IMR-90 (cell line): ENCODE data around the gene MPPED1. TPM values are rescaled to one million over a fixed set of nuclear protein-coding genes. Genes with fewer than 3 reads are reported as not detected.

Source experiments
- ATAC-seq: fragments of 200-7000 bp; cut with Tn5 transposase; 2 replicates; pipeline ENCODE4 v1.9.1; 2020; ENCODE audit warnings: low read depth, mild to moderate bottlenecking, moderate library complexity
- BruUV-seq: library from RNA; stranded (reverse); fragments of 400-500 nt; replicated peaks from 2 replicates; lab custom pipeline; 2021; lab: Mats Ljungman, UMichigan
- CTCF ChIA-PET: fragments of 300-600 bp; formaldehyde crosslinking; extraction: SDS; loops from one replicate; lab custom pipeline; 2021; ENCODE audit warnings: antibody characterized with exemption; lab: Yijun Ruan, JAX
- POLR2A ChIA-PET: fragments of 300-600 bp; sonication (Branson Sonifier 250); formaldehyde crosslinking; loops from one replicate; lab custom pipeline; 2022; ENCODE audit warnings: antibody characterized with exemption; ENCODE audit not compliant: unreplicated experiment; lab: Charles Lee
- DNase-seq: peaks from one replicate; pipeline ENCODE4 v3.0.0; 2013
- H2AFZ ChIP-seq: replicated peaks from 2 replicates; pipeline ENCODE3; 2013; ENCODE audit warnings: low read length, mild to moderate bottlenecking; ENCODE audit not compliant: poor library complexity
- H2AK5ac ChIP-seq: 2 replicates; pipeline ENCODE4 v1.6.1; 2013; ENCODE audit warnings: low read depth, low read length, inconsistent platforms
- H2AK9ac ChIP-seq: replicated peaks from 2 replicates; pipeline ENCODE3; 2013; ENCODE audit warnings: mild to moderate bottlenecking, low read depth, low read length, moderate library complexity; ENCODE audit not compliant: poor library complexity
- H2BK120ac ChIP-seq: 2 replicates; pipeline ENCODE4 v1.6.1; 2013; ENCODE audit warnings: low read depth, low read length, inconsistent platforms
- H2BK15ac ChIP-seq: 3 replicates; pipeline ENCODE4 v1.6.1; 2013; ENCODE audit warnings: low read depth, low read length, inconsistent platforms
- H2BK20ac ChIP-seq: 2 replicates; pipeline ENCODE4 v1.6.1; 2013; ENCODE audit warnings: low read depth, mild to moderate bottlenecking, inconsistent platforms, low read length, moderate library complexity
- H2BK5ac ChIP-seq: 2 replicates; pipeline ENCODE4 v1.6.1; 2013; ENCODE audit warnings: mild to moderate bottlenecking, low read depth, low read length, inconsistent platforms; ENCODE audit not compliant: poor library complexity, severe bottlenecking
- H3K14ac ChIP-seq: replicated peaks from 2 replicates; pipeline ENCODE4 v1.6.1; 2013; ENCODE audit warnings: low read depth, low read length, inconsistent platforms
- H3K18ac ChIP-seq: 2 replicates; pipeline ENCODE4 v1.6.1; 2013; ENCODE audit warnings: low read depth, low read length, control low read depth
- H3K23ac ChIP-seq: 2 replicates; pipeline ENCODE4 v1.6.1; 2013; ENCODE audit warnings: low read depth, low read length, inconsistent platforms
- H3K27ac ChIP-seq: 2 replicates; pipeline ENCODE4 v1.5.1; 2013; ENCODE audit warnings: mild to moderate bottlenecking, control low read depth, low read length; ENCODE audit not compliant: insufficient read depth
- H3K27me3 ChIP-seq: 2 replicates; pipeline ENCODE4 v1.6.1; 2013; ENCODE audit warnings: low read length; ENCODE audit not compliant: control insufficient read depth, insufficient read depth
- H3K36me3 ChIP-seq: 2 replicates; pipeline ENCODE4 v1.6.1; 2013; ENCODE audit warnings: low read length, mixed read lengths; ENCODE audit not compliant: control insufficient read depth, insufficient read depth
- H3K4ac ChIP-seq: 2 replicates; pipeline ENCODE4 v1.6.1; 2013; ENCODE audit warnings: low read depth, low read length, inconsistent platforms
- H3K4me1 ChIP-seq: 2 replicates; pipeline ENCODE4 v1.6.1; 2013; ENCODE audit warnings: low read length, mixed read lengths; ENCODE audit not compliant: control insufficient read depth, insufficient read depth
- H3K4me2 ChIP-seq: 2 replicates; pipeline ENCODE4 v1.6.1; 2013; ENCODE audit warnings: low read depth, mild to moderate bottlenecking, control low read depth, low read length, moderate library complexity
- H3K4me3 ChIP-seq: 2 replicates; pipeline ENCODE4 v1.5.1; 2013; ENCODE audit warnings: low read depth, mild to moderate bottlenecking, control low read depth, low read length, moderate library complexity; ENCODE audit not compliant: insufficient read depth
- H3K56ac ChIP-seq: 2 replicates; pipeline ENCODE4 v1.6.1; 2013; ENCODE audit warnings: low read length, inconsistent platforms; ENCODE audit not compliant: insufficient read depth; ENCODE audit errors: extremely low read depth
- H3K79me1 ChIP-seq, 2 experiments: 2 replicates each; pipeline ENCODE4 v1.6.1; 2013; ENCODE audit warnings: low read length in 2 of 2, inconsistent platforms in 1 of 2, low read depth in 1 of 2
- H3K9ac ChIP-seq: 2 replicates; pipeline ENCODE4 v1.6.1; 2013; ENCODE audit warnings: low read depth, low read length, control low read depth
- H3K9me1 ChIP-seq: 2 replicates; pipeline ENCODE4 v1.6.1; 2013; ENCODE audit warnings: low read length, inconsistent platforms; ENCODE audit not compliant: insufficient read depth
- H3K9me3 ChIP-seq: 2 replicates; pipeline ENCODE4 v1.6.1; 2013; ENCODE audit warnings: low read length; ENCODE audit not compliant: control insufficient read depth, insufficient read depth
- H4K20me1 ChIP-seq: 2 replicates; pipeline ENCODE4 v1.6.1; 2013; ENCODE audit warnings: low read length, inconsistent platforms; ENCODE audit not compliant: insufficient read depth
- H4K5ac ChIP-seq: 2 replicates; pipeline ENCODE4 v1.6.1; 2013; ENCODE audit warnings: mild to moderate bottlenecking, low read depth, low read length, control low read depth
- H4K8ac ChIP-seq, 2 experiments: 2 replicates each; pipeline ENCODE4 v1.6.1; 2013; ENCODE audit warnings: low read depth in 2 of 2, low read length in 2 of 2, control low read depth in 1 of 2, inconsistent platforms in 1 of 2
- H4K91ac ChIP-seq: 2 replicates; pipeline ENCODE4 v1.6.1; 2013; ENCODE audit warnings: low read depth, low read length, inconsistent platforms; ENCODE audit not compliant: insufficient read depth
- BHLHE40 ChIP-seq: fragments of 150-350 bp; IDR thresholded peaks from 2 replicates; pipeline ENCODE4 v1.6.1; 2016; ENCODE audit warnings: mild to moderate bottlenecking, low read depth, low read length
- CEBPB ChIP-seq: IDR thresholded peaks from 2 replicates; pipeline ENCODE4 v1.6.1; 2012; ENCODE audit warnings: low read depth, low read length, improper control_type of control experiment
- CHD1 ChIP-seq: IDR thresholded peaks from 2 replicates; pipeline ENCODE4 v1.6.1; 2012; ENCODE audit warnings: low read depth, low read length, improper control_type of control experiment
- CTCF ChIP-seq: conservative IDR thresholded peaks from 2 replicates; pipeline ENCODE4 v1.5.1; 2012; ENCODE audit warnings: mild to moderate bottlenecking, low read depth, low read length, improper control_type of control experiment
- FOS ChIP-seq: fragments of 150-350 bp; IDR thresholded peaks from 2 replicates; pipeline ENCODE4 v1.6.1; 2016; ENCODE audit warnings: low read depth, low read length
- MAFK ChIP-seq: IDR thresholded peaks from 2 replicates; pipeline ENCODE4 v1.6.1; 2012; ENCODE audit warnings: low read depth, low read length, improper control_type of control experiment
- MAZ ChIP-seq: IDR thresholded peaks from 2 replicates; pipeline ENCODE4 v1.6.1; 2012; ENCODE audit warnings: low read depth, mild to moderate bottlenecking, low read length, improper control_type of control experiment, moderate library complexity, borderline replicate concordance
- MXI1 ChIP-seq: IDR thresholded peaks from 2 replicates; pipeline ENCODE4 v1.6.1; 2012; ENCODE audit warnings: low read depth, mild to moderate bottlenecking, low read length, moderate library complexity, borderline replicate concordance
- NFE2L2 ChIP-seq: fragments of 150-350 bp; IDR thresholded peaks from 2 replicates; pipeline ENCODE4 v1.6.1; 2016; ENCODE audit warnings: low read depth, mild to moderate bottlenecking, low read length
- POLR2A ChIP-seq: IDR thresholded peaks from 2 replicates; pipeline ENCODE4 v1.6.1; 2012; ENCODE audit warnings: mild to moderate bottlenecking, low read depth, low read length
- RAD21 ChIP-seq: IDR thresholded peaks from 2 replicates; pipeline ENCODE4 v1.6.1; 2012; ENCODE audit warnings: low read length, improper control_type of control experiment
- RCOR1 ChIP-seq: IDR thresholded peaks from 2 replicates; pipeline ENCODE4 v1.6.1; 2012; ENCODE audit warnings: mild to moderate bottlenecking, low read length, improper control_type of control experiment; ENCODE audit not compliant: insufficient replicate concordance
- RFX5 ChIP-seq: IDR thresholded peaks from 2 replicates; pipeline ENCODE4 v1.8.0; 2012; ENCODE audit warnings: low read depth, mild to moderate bottlenecking, low read length, moderate library complexity
- SMC3 ChIP-seq: fragments of 150-350 bp; IDR thresholded peaks from 2 replicates; pipeline ENCODE4 v1.6.1; 2016; ENCODE audit warnings: low read depth, mild to moderate bottlenecking, antibody characterized with exemption, low read length, moderate library complexity
- USF2 ChIP-seq: fragments of 150-350 bp; IDR thresholded peaks from 2 replicates; pipeline ENCODE4 v1.6.1; 2017; ENCODE audit warnings: mild to moderate bottlenecking, antibody characterized with exemption, low read length, low read depth
- WGBS, 2 experiments: methylation state at CpG; one replicate each; pipeline versions ENCODE4 v1.1.5 to v1.1.7; 2013; ENCODE audit warnings: missing lambda C conversion rate in 2 of 2; ENCODE audit not compliant: insufficient read length in 1 of 2; ENCODE audit errors: extremely low coverage in 2 of 2; 5-methylcytosine and 5-hydroxymethylcytosine counted together
- dilution Hi-C: fragments of 300-500 bp; cut with HindIII; formaldehyde crosslinking; loops from one replicate; pipeline ENCODE4 v1.14.3; 2018; ENCODE audit warnings: low sequenced_read_pairs; ENCODE audit not compliant: unreplicated experiment
- in situ Hi-C: fragments of 300-500 bp; cut with MboI; formaldehyde crosslinking; loops from 3 replicates; pipeline ENCODE4 v1.14.3; 2019; ENCODE audit warnings: low sequenced_read_pairs, inconsistent platforms, mixed read lengths
- intact Hi-C: fragments of 100-400 bp; cut with micrococcal nuclease; formaldehyde crosslinking; loops from 2 replicates; pipeline ENCODE4 v1.10.0; 2022
- polyA plus RNA-seq, 3 experiments: library from polyadenylated mRNA; depleted of rRNA; stranded (reverse); fragments of >200 nt; gene quantifications; 2 replicates each; pipeline ENCODE4 v1.2.3, GENCODE V29; 2012; ENCODE audit warnings: low replicate concordance in 1 of 3
- total RNA-seq: library from RNA; depleted of rRNA; stranded (reverse); fragments of >200 nt; gene quantifications from 2 replicates; pipeline ENCODE4 v1.2.3, GENCODE V29; 2012
- TF ChIP-seq, protein P1 (sequence below): fragments of 150-350 bp; IDR thresholded peaks from 2 replicates; pipeline ENCODE4 v1.6.1; 2016; ENCODE audit warnings: low read depth, mild to moderate bottlenecking, low read length, moderate library complexity, borderline replicate concordance

Gene MPPED1
- total and polyA plus RNA-seq, 2 of the 4 experiments (the other 2 are of a cell fraction), result not detected

DNA sequence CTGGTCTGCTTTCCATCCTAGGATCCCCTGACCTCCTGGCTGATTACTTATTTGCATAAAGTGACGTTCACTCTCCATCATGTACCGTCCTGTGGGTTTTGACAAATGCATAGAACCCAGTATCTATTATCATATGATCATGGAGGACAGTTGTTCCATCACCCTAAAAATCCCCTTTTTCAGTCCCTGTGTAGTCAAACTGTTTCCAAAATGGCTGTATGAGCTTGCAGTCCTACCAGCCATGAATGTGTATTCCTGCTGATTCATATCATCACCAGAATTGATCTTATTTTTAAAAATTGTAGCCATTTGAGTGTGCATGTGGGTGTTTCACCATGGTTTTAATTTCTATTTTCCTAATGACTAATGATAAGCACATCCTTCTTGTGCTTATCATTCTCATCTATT is 108.8 kb downstream of the MPPED1 start:
- H4K20me1 ChIP-seq, result no peaks in the 10 kb centered on the region
- H3K23ac ChIP-seq, result no peak overlapping the region
- H2BK120ac ChIP-seq, result no peak overlapping the region
- no TSS peak for BruUV-seq
- ChIA-PET POLR2A (no interaction called here), CTCF (interaction anchor here (0.6 kb wide), 1 partner anchor 11 kb away, joined by 3 read pairs; no protein-coding TSS in a partner anchor)
- H3K36me3 ChIP-seq, result no peaks in the 10 kb centered on the region
- no peak overlapping the region for H3K27ac ChIP-seq
- no peak overlapping the region for H3K56ac ChIP-seq
- H3K27me3 ChIP-seq, result no peaks in the 10 kb centered on the region
- H3K4me3 ChIP-seq, result no peak overlapping the region
- H2BK15ac ChIP-seq, result no peak overlapping the region
- WGBS, 2 experiments, result 67% methylated on average over 1 of the region's 2 CpGs; no CpG with 5 or more reads in 1 of the 2 experiments
- H3K9ac ChIP-seq, result no peak overlapping the region
- no peak overlapping the region for H4K5ac ChIP-seq
- intact Hi-C loops (no loop called here), in situ Hi-C loops (no loop called here), dilution Hi-C loops (no loop called here)
- no peak overlapping the region for H4K8ac ChIP-seq
- H2AK5ac ChIP-seq, result no peak overlapping the region
- ATAC-seq, result no peak
- no peaks in the 10 kb centered on the region for H3K9me1 ChIP-seq
- no peak overlapping the region for H4K91ac ChIP-seq
- no peaks in the 10 kb centered on the region for H3K9me3 ChIP-seq
- no peak overlapping the region for H3K18ac ChIP-seq
- H3K79me1 ChIP-seq, result no peaks in the 10 kb centered on the region
- no peak for TF ChIP-seq CTCF
- TF ChIP-seq MAZ, result no peak
- TF ChIP-seq MXI1, result no peak
- no peak for TF ChIP-seq BHLHE40
- TF ChIP-seq NFE2L2, result no peak
- TF ChIP-seq SMC3, result no peak
- no peak for TF ChIP-seq RFX5
- TF ChIP-seq CEBPB, result no peak
- no peak for TF ChIP-seq RCOR1
- TF ChIP-seq RAD21, result no peak
- no peak for TF ChIP-seq FOS
- TF ChIP-seq CHD1, result no peak
- TF ChIP-seq, protein P1, sequence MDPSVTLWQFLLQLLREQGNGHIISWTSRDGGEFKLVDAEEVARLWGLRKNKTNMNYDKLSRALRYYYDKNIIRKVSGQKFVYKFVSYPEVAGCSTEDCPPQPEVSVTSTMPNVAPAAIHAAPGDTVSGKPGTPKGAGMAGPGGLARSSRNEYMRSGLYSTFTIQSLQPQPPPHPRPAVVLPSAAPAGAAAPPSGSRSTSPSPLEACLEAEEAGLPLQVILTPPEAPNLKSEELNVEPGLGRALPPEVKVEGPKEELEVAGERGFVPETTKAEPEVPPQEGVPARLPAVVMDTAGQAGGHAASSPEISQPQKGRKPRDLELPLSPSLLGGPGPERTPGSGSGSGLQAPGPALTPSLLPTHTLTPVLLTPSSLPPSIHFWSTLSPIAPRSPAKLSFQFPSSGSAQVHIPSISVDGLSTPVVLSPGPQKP, result no peak
- TF ChIP-seq MAFK, result no peak
- no peak for TF ChIP-seq USF2
- TF ChIP-seq POLR2A, result no peak
- no peak overlapping the region for H2AFZ ChIP-seq
- H2BK20ac ChIP-seq, result no peak overlapping the region
- no peak overlapping the region for H3K4me2 ChIP-seq
- H3K14ac ChIP-seq, result no peak overlapping the region
- H2BK5ac ChIP-seq, result no peak overlapping the region
- H3K4ac ChIP-seq, result no peak overlapping the region
- no peak for DNase-seq
- H3K4me1 ChIP-seq, result no peaks in the 10 kb centered on the region
- H2AK9ac ChIP-seq, result no peak overlapping the region
